Large intestine (tissue), 3 donors: ENCODE data around the gene KIAA0319L. TPM values are rescaled to one million over a fixed set of nuclear protein-coding genes. Genes with fewer than 3 reads are reported as not detected.

Source experiments
- DNase-seq, 2 donors: peaks; one replicate each; pipeline versions ENCODE4 v3.0.0 to v3.0.0-alpha.2; 2013
- H3K27ac ChIP-seq: one replicate; pipeline ENCODE4 v1.5.1; 2013; ENCODE audit warnings: low read length
- H3K27me3 ChIP-seq: 2 replicates; pipeline ENCODE4 v1.6.1; 2013; ENCODE audit warnings: low read length; ENCODE audit not compliant: control insufficient read depth, insufficient read depth
- H3K36me3 ChIP-seq: 2 replicates; pipeline ENCODE4 v1.6.1; 2013; ENCODE audit warnings: low read length; ENCODE audit not compliant: control insufficient read depth, insufficient read depth
- H3K4me1 ChIP-seq: one replicate; pipeline ENCODE4 v1.6.1; 2013; ENCODE audit warnings: low read length; ENCODE audit not compliant: control insufficient read depth, insufficient read depth
- H3K4me3 ChIP-seq: one replicate; pipeline ENCODE4 v1.5.1; 2013; ENCODE audit warnings: low read length
- H3K9me3 ChIP-seq: one replicate; pipeline ENCODE4 v1.6.1; 2013; ENCODE audit warnings: mild to moderate bottlenecking, low read depth, low read length, moderate library complexity; ENCODE audit not compliant: control insufficient read depth
- WGBS: methylation state at CpG from one replicate; pipeline ENCODE4 v1.1.5; 2013; ENCODE audit warnings: low lambda C conversion rate; ENCODE audit not compliant: insufficient coverage; 5-methylcytosine and 5-hydroxymethylcytosine counted together
- polyA plus RNA-seq: library from polyadenylated mRNA; unstranded; fragments of 120-200 nt; gene quantifications from one replicate; pipeline ENCODE4 v1.2.1, GENCODE V29; 2013

KIAA0319L gene
- polyA plus RNA-seq, 1 donor = 60.3 TPM

GRCh38 chr1:35537806-35538205 lies 19.4 kb downstream of the KIAA0319L start:
- Histone ChIP-seq H3K27me3 (no peaks in the 10 kb centered on the region), H3K36me3 (peaks cover 31% of the 10 kb centered on the region), H3K27ac (no peak overlapping the region), H3K4me3 (no peak overlapping the region), H3K9me3 (no peaks in the 10 kb centered on the region), H3K4me1 (no peaks in the 10 kb centered on the region)
- DNase-seq = no peak
- WGBS = 100% methylated on average over 1 of the region's 1 CpG

- no peak overlapping the region for H3K27ac ChIP-seq
- DNase-seq = no peak
- H3K4me1 ChIP-seq = no peaks in the 10 kb centered on the region
- H3K9me3 ChIP-seq = peaks cover 5% of the 10 kb centered on the region
- H3K27me3 ChIP-seq = no peaks in the 10 kb centered on the region
- no peak overlapping the region for H3K4me3 ChIP-seq
- 93% methylated on average over 2 of the region's 2 CpGs for WGBS
- peaks cover 31% of the 10 kb centered on the region for H3K36me3 ChIP-seq
Observed at GRCh38 chr1:35536556-35537162, 20.5 kb downstream of the KIAA0319L start.

GRCh38 chr1:35535243-35535642 lies 22.0 kb downstream of the KIAA0319L start:
- DNase-seq = no peak
- Histone ChIP-seq H3K4me3 (no peak overlapping the region), H3K36me3 (peaks cover 35% of the 10 kb centered on the region), H3K27ac (no peak overlapping the region), H3K27me3 (no peaks in the 10 kb centered on the region), H3K4me1 (no peaks in the 10 kb centered on the region), H3K9me3 (peaks cover 13% of the 10 kb centered on the region)

GRCh38 chr1:35533586-35533985 lies 23.6 kb downstream of the KIAA0319L start:
- Histone ChIP-seq H3K36me3 (peaks cover 31% of the 10 kb centered on the region), H3K4me1 (no peaks in the 10 kb centered on the region), H3K4me3 (no peak overlapping the region), H3K9me3 (peaks cover 28% of the 10 kb centered on the region), H3K27ac (no peak overlapping the region), H3K27me3 (no peaks in the 10 kb centered on the region)
- no CpG with 5 or more reads among the region's 1 CpG for WGBS
- DNase-seq = no peak

- Histone ChIP-seq H3K4me1 (no peaks in the 10 kb centered on the region), H3K4me3 (no peak overlapping the region), H3K27ac (no peak overlapping the region), H3K9me3 (peaks cover 36% of the 10 kb centered on the region), H3K27me3 (no peaks in the 10 kb centered on the region), H3K36me3 (peaks cover 31% of the 10 kb centered on the region)
- no peak for DNase-seq
- WGBS = no CpG with 5 or more reads among the region's 1 CpG
Observed at GRCh38 chr1:35532497-35533223, 24.5 kb downstream of the KIAA0319L start.

- Histone ChIP-seq H3K4me1 (no peaks in the 10 kb centered on the region), H3K36me3 (peaks cover 29% of the 10 kb centered on the region), H3K9me3 (peaks cover 40% of the 10 kb centered on the region), H3K4me3 (no peak overlapping the region), H3K27ac (no peak overlapping the region), H3K27me3 (no peaks in the 10 kb centered on the region)
- no peak for DNase-seq
- 90% methylated on average over 2 of the region's 6 CpGs for WGBS
Observed at GRCh38 chr1:35531368-35531767, 25.8 kb downstream of the KIAA0319L start.

GRCh38 chr1:35530946-35531345 lies 26.3 kb downstream of the KIAA0319L start:
- H3K27ac ChIP-seq = no peak overlapping the region
- H3K27me3 ChIP-seq = no peaks in the 10 kb centered on the region
- no peak overlapping the region for H3K4me3 ChIP-seq
- no CpG with 5 or more reads among the region's 2 CpGs for WGBS
- no peak for DNase-seq
- H3K9me3 ChIP-seq = peaks cover 40% of the 10 kb centered on the region
- no peaks in the 10 kb centered on the region for H3K4me1 ChIP-seq
- peaks cover 29% of the 10 kb centered on the region for H3K36me3 ChIP-seq

GRCh38 chr1:35530168-35530567 lies 27.0 kb downstream of the KIAA0319L start:
- H3K36me3 ChIP-seq = peaks cover 29% of the 10 kb centered on the region
- H3K9me3 ChIP-seq = peaks cover 40% of the 10 kb centered on the region
- H3K27ac ChIP-seq = no peak overlapping the region
- 93% methylated on average over 1 of the region's 5 CpGs for WGBS
- no peaks in the 10 kb centered on the region for H3K4me1 ChIP-seq
- H3K4me3 ChIP-seq = no peak overlapping the region
- no peak for DNase-seq
- H3K27me3 ChIP-seq = no peaks in the 10 kb centered on the region

GRCh38 chr1:35524106-35524505 lies 33.1 kb downstream of the KIAA0319L start:
- WGBS = no CpG with 5 or more reads among the region's 2 CpGs

GRCh38 chr1:35519432-35519831 lies 37.8 kb downstream of the KIAA0319L start:
- no CpG with 5 or more reads among the region's 2 CpGs for WGBS
- Histone ChIP-seq H3K27me3 (no peaks in the 10 kb centered on the region), H3K4me3 (no peak overlapping the region), H3K36me3 (no peaks in the 10 kb centered on the region), H3K27ac (no peak overlapping the region), H3K4me1 (no peaks in the 10 kb centered on the region), H3K9me3 (peaks cover 13% of the 10 kb centered on the region)
- peak in 1 of 2 donors; percentile 22 for DNase-seq

More at GRCh38 chr1:35524106-35524505, 33.1 kb downstream of the KIAA0319L start:
- Histone ChIP-seq H3K27ac (no peak overlapping the region), H3K9me3 (peaks cover 17% of the 10 kb centered on the region), H3K27me3 (no peaks in the 10 kb centered on the region), H3K4me3 (no peak overlapping the region), H3K4me1 (no peaks in the 10 kb centered on the region), H3K36me3 (no peaks in the 10 kb centered on the region)
- DNase-seq = no peak

GRCh38 chr1:35518183-35518582 lies 39.0 kb downstream of the KIAA0319L start:
- no peak for DNase-seq
- no peak overlapping the region for H3K27ac ChIP-seq
- WGBS = no CpG with 5 or more reads among the region's 3 CpGs
- no peak overlapping the region for H3K4me3 ChIP-seq
- no peaks in the 10 kb centered on the region for H3K27me3 ChIP-seq
- peaks cover 13% of the 10 kb centered on the region for H3K9me3 ChIP-seq
- no peaks in the 10 kb centered on the region for H3K36me3 ChIP-seq
- no peaks in the 10 kb centered on the region for H3K4me1 ChIP-seq
